Smooth muscle cell (in vitro differentiated cells): ENCODE results near the gene TMC4. TPM values are rescaled to one million over a fixed set of nuclear protein-coding genes. Genes with fewer than 3 reads are reported as not detected.

Source experiments
- DNase-seq: peaks from one replicate; lab custom pipeline; 2025; ENCODE audit not compliant: unreplicated experiment; lab: John Stamatoyannopoulos, UW
- H2AFZ ChIP-seq: fragments of 200-600 bp; sonication (generic); 2 replicates; pipeline ENCODE4 v1.6.0; 2016; ENCODE audit warnings: antibody characterized with exemption, low read depth, mild to moderate bottlenecking
- H3F3A ChIP-seq: fragments of 200-600 bp; sonication (generic); 2 replicates; pipeline ENCODE4 v1.6.0; 2017; ENCODE audit warnings: antibody characterized with exemption, low read depth
- H3K27ac ChIP-seq: fragments of 200-600 bp; sonication (generic); 2 replicates; pipeline ENCODE4 v1.5.1; 2016; ENCODE audit warnings: low read depth, mild to moderate bottlenecking
- H3K27me3 ChIP-seq: fragments of 200-600 bp; sonication (generic); 2 replicates; pipeline ENCODE4 v1.6.1; 2016; ENCODE audit warnings: low read depth, mild to moderate bottlenecking
- H3K36me3 ChIP-seq: fragments of 200-600 bp; sonication (generic); 2 replicates; pipeline ENCODE4 v1.5.1; 2016; ENCODE audit warnings: low read depth
- H3K4me1 ChIP-seq: fragments of 200-600 bp; sonication (generic); 2 replicates; pipeline ENCODE4 v1.5.1; 2016; ENCODE audit warnings: low read depth
- H3K4me2 ChIP-seq: fragments of 200-600 bp; sonication (generic); 2 replicates; pipeline ENCODE4 v1.6.0; 2016; ENCODE audit warnings: mild to moderate bottlenecking
- H3K4me3 ChIP-seq: fragments of 200-600 bp; sonication (generic); 2 replicates; pipeline ENCODE4 v1.5.1; 2016; ENCODE audit warnings: mild to moderate bottlenecking
- H3K79me2 ChIP-seq: fragments of 200-600 bp; sonication (generic); 2 replicates; pipeline ENCODE4 v1.6.0; 2016; ENCODE audit warnings: low read depth, mild to moderate bottlenecking
- H3K9ac ChIP-seq: fragments of 200-600 bp; sonication (generic); 2 replicates; pipeline ENCODE4 v1.6.0; 2016; ENCODE audit warnings: low read depth
- H3K9me3 ChIP-seq: fragments of 200-600 bp; sonication (generic); replicated peaks from 2 replicates; pipeline ENCODE4 v1.5.1; 2016; ENCODE audit warnings: low read depth
- H4K20me1 ChIP-seq: fragments of 200-600 bp; sonication (generic); 2 replicates; pipeline ENCODE4 v1.6.0; 2016; ENCODE audit warnings: low read depth
- WGBS: methylation state at CpG from one replicate; pipeline ENCODE4 v1.1.7; 2016; ENCODE audit warnings: low lambda C conversion rate; 5-methylcytosine and 5-hydroxymethylcytosine counted together
- polyA plus RNA-seq: library from polyadenylated mRNA; unstranded; fragments of >200 nt; fragmentation: Nextera tagmentation; extraction: Ambion mirVana; gene quantifications from 2 replicates; pipeline ENCODE4 v1.2.1, GENCODE V29; 2016
- total RNA-seq: library from RNA; depleted of rRNA; stranded (reverse); fragments of >200 nt; gene quantifications from 2 replicates; pipeline ENCODE4 v1.2.3, GENCODE V29; 2014
- TF ChIP-seq, protein P1 (sequence below): fragments of 200-600 bp; sonication (generic); IDR thresholded peaks from 2 replicates; pipeline ENCODE4 v1.5.1; 2017; ENCODE audit warnings: borderline replicate concordance, mild to moderate bottlenecking, antibody characterized with exemption; ENCODE audit not compliant: insufficient read depth, poor library complexity, severe bottlenecking

Gene TMC4
- total and polyA plus RNA-seq, 2 experiments from 2014 or later = 5.9 to 6.7 TPM

DNA sequence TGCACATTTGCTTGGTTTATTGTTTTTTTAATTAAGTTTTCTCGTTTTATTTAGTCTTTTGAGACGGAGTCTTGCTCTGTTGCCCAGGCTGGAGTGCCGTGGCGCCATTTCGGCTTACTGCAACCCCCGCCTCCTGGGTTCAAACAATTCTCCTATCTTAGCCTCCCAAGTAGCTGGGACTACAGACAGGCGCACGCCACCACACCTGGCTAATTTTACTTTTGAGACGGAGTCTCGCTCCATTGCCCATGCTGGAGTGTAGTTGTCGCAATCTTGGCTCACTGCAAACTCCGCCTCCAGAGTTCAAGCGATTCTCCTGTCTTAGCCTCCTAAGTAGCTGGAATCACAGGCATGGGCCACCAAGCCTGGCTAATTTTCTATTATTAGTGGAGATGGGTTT is 29.0 kb upstream of the TMC4 start:
- peak overlapping the region; percentile 96 for H3K9ac ChIP-seq
- H2AFZ ChIP-seq = no peak overlapping the region
- H3K9me3 ChIP-seq = no peaks in the 10 kb centered on the region
- H4K20me1 ChIP-seq = peaks cover 60% of the 10 kb centered on the region
- peak overlapping the region; percentile 72 for H3K4me3 ChIP-seq
- 62% methylated on average over 13 of the region's 13 CpGs for WGBS
- H3K27ac ChIP-seq = no peak overlapping the region
- peaks cover 50% of the 10 kb centered on the region for H3F3A ChIP-seq
- H3K4me1 ChIP-seq = peaks cover 18% of the 10 kb centered on the region
- H3K79me2 ChIP-seq = peaks cover 61% of the 10 kb centered on the region
- no peak for DNase-seq
- no peaks in the 10 kb centered on the region for H3K27me3 ChIP-seq
- TF ChIP-seq, protein P1, sequence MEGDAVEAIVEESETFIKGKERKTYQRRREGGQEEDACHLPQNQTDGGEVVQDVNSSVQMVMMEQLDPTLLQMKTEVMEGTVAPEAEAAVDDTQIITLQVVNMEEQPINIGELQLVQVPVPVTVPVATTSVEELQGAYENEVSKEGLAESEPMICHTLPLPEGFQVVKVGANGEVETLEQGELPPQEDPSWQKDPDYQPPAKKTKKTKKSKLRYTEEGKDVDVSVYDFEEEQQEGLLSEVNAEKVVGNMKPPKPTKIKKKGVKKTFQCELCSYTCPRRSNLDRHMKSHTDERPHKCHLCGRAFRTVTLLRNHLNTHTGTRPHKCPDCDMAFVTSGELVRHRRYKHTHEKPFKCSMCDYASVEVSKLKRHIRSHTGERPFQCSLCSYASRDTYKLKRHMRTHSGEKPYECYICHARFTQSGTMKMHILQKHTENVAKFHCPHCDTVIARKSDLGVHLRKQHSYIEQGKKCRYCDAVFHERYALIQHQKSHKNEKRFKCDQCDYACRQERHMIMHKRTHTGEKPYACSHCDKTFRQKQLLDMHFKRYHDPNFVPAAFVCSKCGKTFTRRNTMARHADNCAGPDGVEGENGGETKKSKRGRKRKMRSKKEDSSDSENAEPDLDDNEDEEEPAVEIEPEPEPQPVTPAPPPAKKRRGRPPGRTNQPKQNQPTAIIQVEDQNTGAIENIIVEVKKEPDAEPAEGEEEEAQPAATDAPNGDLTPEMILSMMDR = no peak
- H3K4me2 ChIP-seq = peak overlapping the region; percentile 89
- no peaks in the 10 kb centered on the region for H3K36me3 ChIP-seq

DNA sequence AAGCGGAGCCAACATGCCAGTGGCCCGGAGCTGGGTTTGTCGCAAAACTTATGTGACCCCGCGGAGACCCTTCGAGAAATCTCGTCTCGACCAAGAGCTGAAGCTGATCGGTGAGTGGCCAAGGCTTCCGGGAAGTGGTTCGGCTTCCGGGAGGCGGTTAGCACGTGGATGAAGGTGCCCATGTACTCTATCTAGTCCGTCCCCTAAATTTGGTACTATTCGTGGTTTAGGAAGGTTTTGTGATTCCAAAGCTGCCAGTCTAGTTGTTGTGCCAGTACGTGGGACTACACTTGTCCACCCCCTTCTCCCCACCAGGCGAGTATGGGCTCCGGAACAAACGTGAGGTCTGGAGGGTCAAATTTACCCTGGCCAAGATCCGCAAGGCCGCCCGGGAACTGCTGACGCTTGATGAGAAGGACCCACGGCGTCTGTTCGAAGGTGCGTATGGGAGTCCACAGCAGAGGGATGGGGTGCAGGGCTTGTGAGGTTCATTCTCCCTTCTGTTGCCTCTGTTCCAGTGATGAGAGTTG is 28.3 kb upstream of the TMC4 start:
- no peak for DNase-seq
- Histone ChIP-seq H3F3A (peaks cover 42% of the 10 kb centered on the region), H4K20me1 (peaks cover 53% of the 10 kb centered on the region), H2AFZ (no peak overlapping the region), H3K27ac (peak overlapping the region; percentile 93), H3K36me3 (no peaks in the 10 kb centered on the region), H3K79me2 (peaks cover 55% of the 10 kb centered on the region), H3K4me3 (peak overlapping the region; percentile 72), H3K27me3 (no peaks in the 10 kb centered on the region), H3K4me2 (peak overlapping the region; percentile 89), H3K9me3 (no peaks in the 10 kb centered on the region), H3K4me1 (peaks cover 18% of the 10 kb centered on the region), H3K9ac (peak overlapping the region; percentile 96)
- WGBS = 3% methylated on average over 28 of the region's 28 CpGs
- TF ChIP-seq, protein P1 = no peak

DNA sequence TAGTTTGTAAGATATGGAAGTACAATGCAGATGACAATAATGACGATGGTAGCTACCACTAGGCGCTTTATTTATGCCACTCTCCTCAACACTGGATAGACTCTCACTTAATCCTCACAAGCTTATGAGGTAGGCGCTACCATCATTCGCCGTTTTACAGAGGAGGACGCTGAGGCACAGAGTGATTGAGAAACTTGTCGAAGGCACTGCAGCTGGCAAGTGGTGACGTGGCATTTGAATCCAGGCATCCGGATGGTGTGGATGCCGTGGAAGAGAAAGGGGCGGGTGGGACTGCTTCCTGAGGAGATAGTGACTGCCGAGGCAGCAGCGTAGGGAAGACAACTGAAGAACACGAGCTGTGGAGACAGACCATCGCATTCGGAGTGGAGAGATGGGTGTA is 26.4 kb upstream of the TMC4 start:
- H3K4me2 ChIP-seq = no peak overlapping the region
- no peaks in the 10 kb centered on the region for H3K9me3 ChIP-seq
- H3K36me3 ChIP-seq = no peaks in the 10 kb centered on the region
- H3K27me3 ChIP-seq = no peaks in the 10 kb centered on the region
- TF ChIP-seq, protein P1 = no peak
- 87% methylated on average over 16 of the region's 16 CpGs for WGBS
- H4K20me1 ChIP-seq = peaks cover 34% of the 10 kb centered on the region
- H2AFZ ChIP-seq = no peak overlapping the region
- no peak overlapping the region for H3K4me3 ChIP-seq
- H3F3A ChIP-seq = peaks cover 25% of the 10 kb centered on the region
- H3K4me1 ChIP-seq = peaks cover 18% of the 10 kb centered on the region
- H3K9ac ChIP-seq = no peak overlapping the region
- H3K27ac ChIP-seq = no peak overlapping the region
- no peak for DNase-seq
- H3K79me2 ChIP-seq = peaks cover 37% of the 10 kb centered on the region

DNA sequence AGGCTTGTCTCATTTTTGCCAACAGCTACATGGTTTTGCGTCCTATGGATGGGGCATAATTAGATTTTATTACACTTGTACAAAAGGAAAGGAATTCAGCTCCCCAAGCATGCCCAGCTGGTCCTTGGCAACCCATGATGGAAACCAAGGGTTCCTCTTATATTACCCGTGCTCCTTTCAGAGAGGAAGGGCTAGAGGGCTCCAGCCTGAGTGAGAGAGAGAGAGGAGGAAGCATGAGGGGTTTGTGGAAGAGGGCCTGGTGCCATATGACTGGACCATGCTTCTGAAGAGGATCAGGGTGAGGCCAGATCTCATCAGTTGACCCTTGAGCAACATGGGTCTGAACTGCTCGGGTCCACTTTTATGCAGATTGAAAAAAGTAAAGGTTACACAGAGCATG is 24.2 kb upstream of the TMC4 start:
- DNase-seq = no peak
- Histone ChIP-seq H2AFZ (no peak overlapping the region), H3K9me3 (no peaks in the 10 kb centered on the region), H3F3A (peaks cover 22% of the 10 kb centered on the region), H3K4me2 (no peak overlapping the region), H3K4me3 (no peak overlapping the region), H3K27me3 (no peaks in the 10 kb centered on the region), H3K4me1 (peaks cover 9% of the 10 kb centered on the region), H3K79me2 (peaks cover 32% of the 10 kb centered on the region), H3K36me3 (no peaks in the 10 kb centered on the region), H3K27ac (no peak overlapping the region), H3K9ac (no peak overlapping the region), H4K20me1 (peaks cover 11% of the 10 kb centered on the region)
- TF ChIP-seq, protein P1 = no peak
- 87% methylated on average over 3 of the region's 3 CpGs for WGBS
